ENCODE data around the gene TM9SF3. TPM values are rescaled to one million over a fixed set of nuclear protein-coding genes. Genes with fewer than 3 reads are reported as not detected.
A peak's percentile ranks its signal among the peaks of the same experiment; 100 is the strongest.

Gene TM9SF3
- total and polyA plus RNA-seq, 10 of the 15 experiments (the other 5 are each of a cell fraction or from before 2014, with no cell fraction given): 17.1 to 85.4 (median 44.9) TPM

DNA sequence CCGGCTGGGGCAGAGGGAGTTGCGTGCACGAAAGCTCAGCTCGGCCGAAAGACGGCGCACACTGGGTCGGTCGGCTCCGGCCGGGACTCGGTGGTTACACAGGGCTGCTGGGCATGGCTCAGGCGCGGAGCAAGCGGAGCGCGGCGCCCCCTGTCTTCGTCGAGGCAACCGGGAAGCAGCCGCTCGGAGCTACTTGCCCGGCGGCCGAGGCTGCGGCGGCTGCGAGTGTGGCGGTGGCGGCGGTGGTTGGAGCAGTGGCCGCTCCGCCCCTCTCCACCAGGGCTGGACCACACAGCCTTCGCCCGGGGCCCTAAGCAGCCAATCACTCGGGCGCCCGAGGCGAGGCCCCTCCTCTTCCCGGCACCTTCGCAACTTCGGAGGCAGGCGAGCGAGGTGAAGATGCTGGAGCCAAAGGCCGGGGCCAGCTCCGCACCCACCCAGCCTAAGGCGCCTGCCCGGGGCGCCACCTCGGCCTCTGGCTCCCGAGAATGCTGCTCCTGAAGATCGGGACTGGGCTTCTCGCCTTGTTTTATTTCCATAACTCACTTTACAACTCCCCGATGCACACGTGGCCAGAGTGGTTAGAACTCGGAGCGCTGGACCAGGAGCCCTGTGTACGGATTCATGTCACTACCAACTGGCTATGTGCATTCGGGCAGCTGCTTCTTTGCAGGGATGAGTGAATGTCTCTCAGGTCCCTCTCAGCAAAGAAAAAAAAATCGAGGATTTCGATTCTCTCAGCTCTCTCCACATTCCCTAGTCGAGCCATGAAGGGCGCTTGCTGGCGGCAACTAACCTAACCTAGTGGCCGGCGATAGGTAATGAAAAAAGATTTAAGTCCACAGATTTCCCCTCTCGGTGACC, 72.9 kb downstream of the TM9SF3 start, which contains the start of gene TLL2 (continued):
- TF ChIP-seq, protein P1, sequence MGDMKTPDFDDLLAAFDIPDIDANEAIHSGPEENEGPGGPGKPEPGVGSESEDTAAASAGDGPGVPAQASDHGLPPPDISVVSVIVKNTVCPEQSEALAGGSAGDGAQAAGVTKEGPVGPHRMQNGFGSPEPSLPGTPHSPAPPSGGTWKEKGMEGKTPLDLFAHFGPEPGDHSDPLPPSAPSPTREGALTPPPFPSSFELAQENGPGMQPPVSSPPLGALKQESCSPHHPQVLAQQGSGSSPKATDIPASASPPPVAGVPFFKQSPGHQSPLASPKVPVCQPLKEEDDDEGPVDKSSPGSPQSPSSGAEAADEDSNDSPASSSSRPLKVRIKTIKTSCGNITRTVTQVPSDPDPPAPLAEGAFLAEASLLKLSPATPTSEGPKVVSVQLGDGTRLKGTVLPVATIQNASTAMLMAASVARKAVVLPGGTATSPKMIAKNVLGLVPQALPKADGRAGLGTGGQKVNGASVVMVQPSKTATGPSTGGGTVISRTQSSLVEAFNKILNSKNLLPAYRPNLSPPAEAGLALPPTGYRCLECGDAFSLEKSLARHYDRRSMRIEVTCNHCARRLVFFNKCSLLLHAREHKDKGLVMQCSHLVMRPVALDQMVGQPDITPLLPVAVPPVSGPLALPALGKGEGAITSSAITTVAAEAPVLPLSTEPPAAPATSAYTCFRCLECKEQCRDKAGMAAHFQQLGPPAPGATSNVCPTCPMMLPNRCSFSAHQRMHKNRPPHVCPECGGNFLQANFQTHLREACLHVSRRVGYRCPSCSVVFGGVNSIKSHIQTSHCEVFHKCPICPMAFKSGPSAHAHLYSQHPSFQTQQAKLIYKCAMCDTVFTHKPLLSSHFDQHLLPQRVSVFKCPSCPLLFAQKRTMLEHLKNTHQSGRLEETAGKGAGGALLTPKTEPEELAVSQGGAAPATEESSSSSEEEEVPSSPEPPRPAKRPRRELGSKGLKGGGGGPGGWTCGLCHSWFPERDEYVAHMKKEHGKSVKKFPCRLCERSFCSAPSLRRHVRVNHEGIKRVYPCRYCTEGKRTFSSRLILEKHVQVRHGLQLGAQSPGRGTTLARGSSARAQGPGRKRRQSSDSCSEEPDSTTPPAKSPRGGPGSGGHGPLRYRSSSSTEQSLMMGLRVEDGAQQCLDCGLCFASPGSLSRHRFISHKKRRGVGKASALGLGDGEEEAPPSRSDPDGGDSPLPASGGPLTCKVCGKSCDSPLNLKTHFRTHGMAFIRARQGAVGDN (IDR thresholded peaks at IDR 0.05): no peak
- TF ChIP-seq, protein P2, sequence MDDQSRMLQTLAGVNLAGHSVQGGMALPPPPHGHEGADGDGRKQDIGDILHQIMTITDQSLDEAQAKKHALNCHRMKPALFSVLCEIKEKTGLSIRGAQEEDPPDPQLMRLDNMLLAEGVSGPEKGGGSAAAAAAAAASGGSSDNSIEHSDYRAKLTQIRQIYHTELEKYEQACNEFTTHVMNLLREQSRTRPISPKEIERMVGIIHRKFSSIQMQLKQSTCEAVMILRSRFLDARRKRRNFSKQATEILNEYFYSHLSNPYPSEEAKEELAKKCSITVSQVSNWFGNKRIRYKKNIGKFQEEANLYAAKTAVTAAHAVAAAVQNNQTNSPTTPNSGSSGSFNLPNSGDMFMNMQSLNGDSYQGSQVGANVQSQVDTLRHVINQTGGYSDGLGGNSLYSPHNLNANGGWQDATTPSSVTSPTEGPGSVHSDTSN (IDR thresholded peaks at IDR 0.05; ENCODE audit: insufficient replicate concordance, low read depth, low read length): no peak
- 0 out of 2 replicates have a peak, but pooled peaks have one; percentile 38 for TF ChIP-seq POLR2A (IDR thresholded peaks at IDR 0.05; ENCODE audit: low read depth, low read length)
- no peak for TF ChIP-seq KLF5 (IDR thresholded peaks at IDR 0.05; ENCODE audit: partially characterized antibody)
- no peak for TF ChIP-seq YBX1 (IDR thresholded peaks at IDR 0.05)
- peak; percentile 74 for TF ChIP-seq LARP7 (IDR thresholded peaks at IDR 0.05)
- TF ChIP-seq, protein P3, sequence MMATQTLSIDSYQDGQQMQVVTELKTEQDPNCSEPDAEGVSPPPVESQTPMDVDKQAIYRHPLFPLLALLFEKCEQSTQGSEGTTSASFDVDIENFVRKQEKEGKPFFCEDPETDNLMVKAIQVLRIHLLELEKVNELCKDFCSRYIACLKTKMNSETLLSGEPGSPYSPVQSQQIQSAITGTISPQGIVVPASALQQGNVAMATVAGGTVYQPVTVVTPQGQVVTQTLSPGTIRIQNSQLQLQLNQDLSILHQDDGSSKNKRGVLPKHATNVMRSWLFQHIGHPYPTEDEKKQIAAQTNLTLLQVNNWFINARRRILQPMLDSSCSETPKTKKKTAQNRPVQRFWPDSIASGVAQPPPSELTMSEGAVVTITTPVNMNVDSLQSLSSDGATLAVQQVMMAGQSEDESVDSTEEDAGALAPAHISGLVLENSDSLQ (IDR thresholded peaks at IDR 0.05): peak; percentile 52
- no peak for TF ChIP-seq BMI1 (IDR thresholded peaks at IDR 0.05; ENCODE audit: borderline replicate concordance)
- no peak for TF ChIP-seq NR2C1 (IDR thresholded peaks at IDR 0.05)
- peak; percentile 41; the same call in 1 of the 2 replicates for TF ChIP-seq GATAD2B (conservative IDR thresholded peaks at IDR 0.05; ENCODE audit: low read depth)
- no peak for TF ChIP-seq CREB1 (IDR thresholded peaks at IDR 0.05; ENCODE audit: low read depth)
- TF ChIP-seq POLR2AphosphoS2 (IDR thresholded peaks at IDR 0.05; ENCODE audit: low read depth, low read length): peak; percentile 30; the same call in 1 of the 2 replicates
- TF ChIP-seq, protein P4, sequence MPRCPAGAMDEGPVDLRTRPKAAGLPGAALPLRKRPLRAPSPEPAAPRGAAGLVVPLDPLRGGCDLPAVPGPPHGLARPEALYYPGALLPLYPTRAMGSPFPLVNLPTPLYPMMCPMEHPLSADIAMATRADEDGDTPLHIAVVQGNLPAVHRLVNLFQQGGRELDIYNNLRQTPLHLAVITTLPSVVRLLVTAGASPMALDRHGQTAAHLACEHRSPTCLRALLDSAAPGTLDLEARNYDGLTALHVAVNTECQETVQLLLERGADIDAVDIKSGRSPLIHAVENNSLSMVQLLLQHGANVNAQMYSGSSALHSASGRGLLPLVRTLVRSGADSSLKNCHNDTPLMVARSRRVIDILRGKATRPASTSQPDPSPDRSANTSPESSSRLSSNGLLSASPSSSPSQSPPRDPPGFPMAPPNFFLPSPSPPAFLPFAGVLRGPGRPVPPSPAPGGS (IDR thresholded peaks at IDR 0.05; ENCODE audit: borderline replicate concordance, insufficient read depth, low read depth, low read length, poor library complexity, severe bottlenecking): no peak
- TF ChIP-seq, protein P5, sequence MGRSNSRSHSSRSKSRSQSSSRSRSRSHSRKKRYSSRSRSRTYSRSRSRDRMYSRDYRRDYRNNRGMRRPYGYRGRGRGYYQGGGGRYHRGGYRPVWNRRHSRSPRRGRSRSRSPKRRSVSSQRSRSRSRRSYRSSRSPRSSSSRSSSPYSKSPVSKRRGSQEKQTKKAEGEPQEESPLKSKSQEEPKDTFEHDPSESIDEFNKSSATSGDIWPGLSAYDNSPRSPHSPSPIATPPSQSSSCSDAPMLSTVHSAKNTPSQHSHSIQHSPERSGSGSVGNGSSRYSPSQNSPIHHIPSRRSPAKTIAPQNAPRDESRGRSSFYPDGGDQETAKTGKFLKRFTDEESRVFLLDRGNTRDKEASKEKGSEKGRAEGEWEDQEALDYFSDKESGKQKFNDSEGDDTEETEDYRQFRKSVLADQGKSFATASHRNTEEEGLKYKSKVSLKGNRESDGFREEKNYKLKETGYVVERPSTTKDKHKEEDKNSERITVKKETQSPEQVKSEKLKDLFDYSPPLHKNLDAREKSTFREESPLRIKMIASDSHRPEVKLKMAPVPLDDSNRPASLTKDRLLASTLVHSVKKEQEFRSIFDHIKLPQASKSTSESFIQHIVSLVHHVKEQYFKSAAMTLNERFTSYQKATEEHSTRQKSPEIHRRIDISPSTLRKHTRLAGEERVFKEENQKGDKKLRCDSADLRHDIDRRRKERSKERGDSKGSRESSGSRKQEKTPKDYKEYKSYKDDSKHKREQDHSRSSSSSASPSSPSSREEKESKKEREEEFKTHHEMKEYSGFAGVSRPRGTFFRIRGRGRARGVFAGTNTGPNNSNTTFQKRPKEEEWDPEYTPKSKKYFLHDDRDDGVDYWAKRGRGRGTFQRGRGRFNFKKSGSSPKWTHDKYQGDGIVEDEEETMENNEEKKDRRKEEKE (IDR thresholded peaks at IDR 0.05): no peak
- TF ChIP-seq EED (IDR thresholded peaks at IDR 0.05; ENCODE audit: low read depth): no peak
- no peak for TF ChIP-seq SRF (IDR thresholded peaks at IDR 0.05; ENCODE audit: low read depth in 2 of 2, low read length in 2 of 2)
- TF ChIP-seq CHD4 (IDR thresholded peaks at IDR 0.05): no peak
- TF ChIP-seq SUPT20H (IDR thresholded peaks at IDR 0.05; ENCODE audit: borderline replicate concordance, control insufficient read depth, low read depth, low read length): no peak
- TF ChIP-seq HDGF (IDR thresholded peaks at IDR 0.05): no peak

Measured in GM12878 (cell line).